ENCODE data around the gene CIZ1.

GRCh38 chr9:128192601-128193371 is 1.4 kb upstream of the CIZ1 start:
- TF ChIP-seq CCDC6 (CRISPR knock-in tag; IDR thresholded peaks at IDR 0.05) (no peak), MYNN (CRISPR knock-in tag; IDR thresholded peaks at IDR 0.05; ENCODE audit: low read depth) (no peak), ASH2L (IDR thresholded peaks at IDR 0.05; ENCODE audit: insufficient read length, low read depth, low read length) (no peak), MAFK (conservative IDR thresholded peaks at IDR 0.05 in 1 of 2, IDR thresholded peaks at IDR 0.05 in 1 of 2; ENCODE audit: low read length in 2 of 2) (no peak), ISL2 (CRISPR knock-in tag; IDR thresholded peaks at IDR 0.05) (no peak), ZNF446 (CRISPR knock-in tag; IDR thresholded peaks at IDR 0.05) (no peak)
- TF ChIP-seq, protein P1, sequence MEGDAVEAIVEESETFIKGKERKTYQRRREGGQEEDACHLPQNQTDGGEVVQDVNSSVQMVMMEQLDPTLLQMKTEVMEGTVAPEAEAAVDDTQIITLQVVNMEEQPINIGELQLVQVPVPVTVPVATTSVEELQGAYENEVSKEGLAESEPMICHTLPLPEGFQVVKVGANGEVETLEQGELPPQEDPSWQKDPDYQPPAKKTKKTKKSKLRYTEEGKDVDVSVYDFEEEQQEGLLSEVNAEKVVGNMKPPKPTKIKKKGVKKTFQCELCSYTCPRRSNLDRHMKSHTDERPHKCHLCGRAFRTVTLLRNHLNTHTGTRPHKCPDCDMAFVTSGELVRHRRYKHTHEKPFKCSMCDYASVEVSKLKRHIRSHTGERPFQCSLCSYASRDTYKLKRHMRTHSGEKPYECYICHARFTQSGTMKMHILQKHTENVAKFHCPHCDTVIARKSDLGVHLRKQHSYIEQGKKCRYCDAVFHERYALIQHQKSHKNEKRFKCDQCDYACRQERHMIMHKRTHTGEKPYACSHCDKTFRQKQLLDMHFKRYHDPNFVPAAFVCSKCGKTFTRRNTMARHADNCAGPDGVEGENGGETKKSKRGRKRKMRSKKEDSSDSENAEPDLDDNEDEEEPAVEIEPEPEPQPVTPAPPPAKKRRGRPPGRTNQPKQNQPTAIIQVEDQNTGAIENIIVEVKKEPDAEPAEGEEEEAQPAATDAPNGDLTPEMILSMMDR (CRISPR knock-in tag; IDR thresholded peaks at IDR 0.05) = no peak

Measured in HepG2 (cell line).